GM13977 (cell line): ENCODE results near the gene CMKLR1.

ENCODE experiments used
- DNase-seq: peaks from one replicate; pipeline ENCODE4 v3.0.0; 2012; ENCODE audit warnings: low spot score
- in situ Hi-C: fragments of 300-500 bp; cut with MboI; formaldehyde crosslinking; loops from one replicate; pipeline ENCODE4 v1.12.0; 2022; ENCODE audit warnings: low sequenced_read_pairs, low pct_unique_long_range_greater_than_20kb, mixed read lengths, inconsistent platforms; ENCODE audit not compliant: unreplicated experiment
- TF ChIP-seq, protein P1 (sequence below): IDR thresholded peaks from 2 replicates; pipeline ENCODE4 v1.5.1; 2012; ENCODE audit warnings: mild to moderate bottlenecking, control low read depth; ENCODE audit not compliant: insufficient read depth; ENCODE audit errors: extremely low read depth, missing control alignments

Gene CMKLR1

GRCh38 chr12:108341356-108341755 lies 2.2 kb upstream of the CMKLR1 start:
- TF ChIP-seq, protein P1, sequence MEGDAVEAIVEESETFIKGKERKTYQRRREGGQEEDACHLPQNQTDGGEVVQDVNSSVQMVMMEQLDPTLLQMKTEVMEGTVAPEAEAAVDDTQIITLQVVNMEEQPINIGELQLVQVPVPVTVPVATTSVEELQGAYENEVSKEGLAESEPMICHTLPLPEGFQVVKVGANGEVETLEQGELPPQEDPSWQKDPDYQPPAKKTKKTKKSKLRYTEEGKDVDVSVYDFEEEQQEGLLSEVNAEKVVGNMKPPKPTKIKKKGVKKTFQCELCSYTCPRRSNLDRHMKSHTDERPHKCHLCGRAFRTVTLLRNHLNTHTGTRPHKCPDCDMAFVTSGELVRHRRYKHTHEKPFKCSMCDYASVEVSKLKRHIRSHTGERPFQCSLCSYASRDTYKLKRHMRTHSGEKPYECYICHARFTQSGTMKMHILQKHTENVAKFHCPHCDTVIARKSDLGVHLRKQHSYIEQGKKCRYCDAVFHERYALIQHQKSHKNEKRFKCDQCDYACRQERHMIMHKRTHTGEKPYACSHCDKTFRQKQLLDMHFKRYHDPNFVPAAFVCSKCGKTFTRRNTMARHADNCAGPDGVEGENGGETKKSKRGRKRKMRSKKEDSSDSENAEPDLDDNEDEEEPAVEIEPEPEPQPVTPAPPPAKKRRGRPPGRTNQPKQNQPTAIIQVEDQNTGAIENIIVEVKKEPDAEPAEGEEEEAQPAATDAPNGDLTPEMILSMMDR: no peak
- DNase-seq: no peak
- in situ Hi-C loops: no loop called here

DNA sequence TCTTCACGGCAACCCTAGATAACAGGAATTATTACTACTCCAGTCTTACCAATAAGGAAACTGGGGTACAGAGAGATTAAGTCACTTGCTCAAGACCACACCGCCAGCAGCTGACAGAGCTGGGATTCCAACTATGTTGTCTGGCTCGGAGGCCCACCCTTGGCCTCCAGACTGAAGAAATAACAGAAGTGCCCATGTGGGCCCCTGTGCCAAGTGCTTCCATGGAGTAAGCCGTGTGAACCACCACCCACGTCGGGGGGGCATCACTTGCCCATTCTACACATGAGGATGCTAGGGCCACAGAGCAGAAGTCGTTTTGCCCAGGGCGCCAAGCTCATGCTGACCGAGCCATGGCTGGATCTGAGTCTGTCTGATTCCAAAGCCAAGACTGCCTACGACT lies 926 bp upstream of the CMKLR1 start:
- DNase-seq: no peak
- TF ChIP-seq, protein P1: no peak
- in situ Hi-C loops: no loop called here

DNA sequence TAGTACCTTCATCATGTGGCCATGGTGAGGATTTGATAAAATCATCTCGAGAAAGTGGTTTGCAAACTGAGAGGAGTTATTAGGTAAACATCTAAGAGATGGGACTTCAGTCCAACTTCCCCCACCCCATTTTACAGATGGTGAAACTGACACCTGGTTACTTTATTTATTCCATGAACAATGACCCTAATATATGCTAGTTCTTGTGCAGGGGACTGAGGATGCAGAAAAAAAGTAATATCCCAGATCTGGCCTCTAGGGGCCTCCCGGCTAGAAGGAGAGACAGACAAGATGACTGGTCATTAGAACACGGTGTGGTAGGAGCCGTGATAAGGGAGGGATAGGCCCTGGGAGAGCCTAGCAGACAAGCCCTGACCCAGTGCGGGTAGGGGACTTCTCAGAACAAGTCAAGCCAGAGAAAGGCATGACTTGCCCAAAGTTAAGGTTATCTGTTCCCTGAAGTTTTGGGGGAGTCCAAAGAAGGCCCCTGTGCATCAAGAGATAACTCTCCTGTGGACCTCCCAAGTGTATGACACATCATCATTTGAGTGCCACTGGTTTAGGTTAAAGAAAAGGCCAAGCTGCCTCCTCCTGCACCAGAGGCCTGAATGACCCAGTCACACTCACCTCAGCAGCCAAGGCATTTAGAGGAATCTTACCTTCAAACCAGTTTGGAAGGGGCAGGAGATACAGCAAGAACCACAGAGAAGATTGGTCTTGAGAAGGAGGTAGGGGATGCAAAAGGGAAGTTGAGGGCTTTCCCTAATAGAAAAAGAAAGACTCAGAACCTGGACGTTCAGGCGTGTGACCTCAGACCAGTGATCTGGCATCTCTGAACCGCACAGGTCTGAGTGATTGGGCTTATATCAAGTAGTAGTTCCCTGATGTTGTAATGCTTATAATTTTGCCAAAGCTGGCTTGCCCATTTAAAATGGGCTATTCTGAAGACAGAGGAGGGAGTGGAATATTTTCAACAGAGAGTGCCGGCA lies 1.6 kb downstream of the CMKLR1 start:
- in situ Hi-C loops: no loop called here
- DNase-seq: peak; percentile 73
- TF ChIP-seq, protein P1: peak; percentile 63

GRCh38 chr12:108335349-108336119 lies 3.6 kb downstream of the CMKLR1 start:
- in situ Hi-C loops: no loop called here
- DNase-seq: peak; percentile 69
- TF ChIP-seq, protein P1: no peak

DNA sequence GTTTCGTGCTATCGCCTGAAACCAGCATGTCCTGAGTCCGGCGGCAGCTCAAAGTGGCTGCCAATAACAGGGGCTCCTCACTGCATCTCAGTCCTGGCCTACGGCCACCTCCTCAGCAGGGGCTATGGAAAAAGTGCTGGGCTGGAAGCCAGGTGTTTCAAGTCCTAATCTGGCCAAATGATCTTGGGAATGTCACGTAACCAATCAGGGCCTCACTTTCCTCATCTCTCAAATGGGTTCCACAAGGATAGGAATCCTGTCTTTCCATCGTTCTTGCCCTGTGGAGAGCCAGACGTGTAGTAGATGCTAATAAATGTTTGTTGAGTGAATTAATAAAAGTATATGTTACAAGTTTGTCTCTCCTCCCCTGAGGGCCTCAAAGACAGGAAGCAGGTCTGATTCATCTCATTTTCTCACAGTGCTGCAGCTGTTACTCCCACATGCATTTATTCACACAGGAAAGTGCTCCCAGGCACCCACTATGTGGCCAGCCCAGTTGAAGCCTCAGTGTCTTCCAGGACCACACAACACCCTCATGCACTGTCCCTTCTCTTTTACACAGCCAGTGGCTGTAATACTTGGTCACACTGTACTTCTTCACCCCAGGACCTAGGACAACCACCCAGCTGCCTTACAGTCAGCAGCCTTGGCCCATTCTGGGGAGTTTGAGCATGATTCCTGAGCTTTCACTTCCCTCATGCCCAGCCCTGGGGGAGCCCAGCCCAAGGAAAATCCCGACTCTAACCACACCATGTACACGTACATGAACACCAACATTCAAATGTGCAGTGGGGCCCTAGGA lies 5.0 kb downstream of the CMKLR1 start:
- TF ChIP-seq, protein P1: no peak
- peak; percentile 60 for DNase-seq
- in situ Hi-C loops: no loop called here
